ENCODE results near the gene NFATC1. TPM values are rescaled to one million over a fixed set of nuclear protein-coding genes. Genes with fewer than 3 reads are reported as not detected.
"Not testable (repeated sequence)": the region's sequence is repeated elsewhere in the genome, so short reads cannot be mapped to it uniquely, and the experiment has no call there.

The NFATC1 gene
- total and polyA plus RNA-seq, 5 donors from 2014 or later = 13.1 to 64.7 (median 19.8) TPM

DNA sequence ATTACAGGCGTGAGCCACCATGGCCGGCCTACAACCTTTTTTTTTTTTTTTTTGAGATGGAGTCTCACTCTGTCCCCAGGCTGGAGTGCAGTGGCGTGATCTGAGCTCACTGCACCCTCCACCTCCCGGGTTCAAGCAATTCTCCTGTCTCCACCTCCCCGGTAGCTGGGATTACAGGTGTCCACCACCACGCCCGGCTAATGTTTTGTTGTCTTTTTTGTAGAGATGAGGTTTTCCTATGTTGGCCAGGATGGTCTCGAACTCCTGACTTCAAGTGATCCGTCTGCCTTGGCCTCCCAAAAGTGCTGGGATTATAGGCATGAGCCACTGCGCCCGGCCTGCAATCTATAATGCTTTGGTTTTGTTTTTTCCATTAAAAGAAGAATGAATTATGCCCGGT, 19.1 kb upstream of the NFATC1 start:
- not testable (repeated sequence) for H3K4me3 ChIP-seq (ENCODE audit: low read depth, low read length); H3K4me1 ChIP-seq (ENCODE audit: control insufficient read depth, insufficient read depth, low read length, poor library complexity, severe bottlenecking); H3K9me3 ChIP-seq (ENCODE audit: control insufficient read depth in 2 of 2, low read length in 2 of 2); H3K27me3 ChIP-seq (ENCODE audit: control insufficient read depth, insufficient read depth, low read length); ATAC-seq (ENCODE audit: low read depth in 2 of 2); H3K4me3 Mint-ChIP-seq; DNase-seq; H3K27me3 Mint-ChIP-seq; H3K9me3 Mint-ChIP-seq; H3K27ac ChIP-seq (ENCODE audit: insufficient read depth, low read length, poor library complexity, severe bottlenecking); H3K27ac Mint-ChIP-seq
- peaks cover 4 to 14% (median 8%) of the 10 kb centered on the region in 4 donors for H3K4me1 Mint-ChIP-seq
- H3K36me3 Mint-ChIP-seq = peaks cover 16% of the 10 kb centered on the region
- H3K36me3 ChIP-seq (ENCODE audit: control insufficient read depth, insufficient read depth, low read length) = peaks cover 21% of the 10 kb centered on the region

DNA sequence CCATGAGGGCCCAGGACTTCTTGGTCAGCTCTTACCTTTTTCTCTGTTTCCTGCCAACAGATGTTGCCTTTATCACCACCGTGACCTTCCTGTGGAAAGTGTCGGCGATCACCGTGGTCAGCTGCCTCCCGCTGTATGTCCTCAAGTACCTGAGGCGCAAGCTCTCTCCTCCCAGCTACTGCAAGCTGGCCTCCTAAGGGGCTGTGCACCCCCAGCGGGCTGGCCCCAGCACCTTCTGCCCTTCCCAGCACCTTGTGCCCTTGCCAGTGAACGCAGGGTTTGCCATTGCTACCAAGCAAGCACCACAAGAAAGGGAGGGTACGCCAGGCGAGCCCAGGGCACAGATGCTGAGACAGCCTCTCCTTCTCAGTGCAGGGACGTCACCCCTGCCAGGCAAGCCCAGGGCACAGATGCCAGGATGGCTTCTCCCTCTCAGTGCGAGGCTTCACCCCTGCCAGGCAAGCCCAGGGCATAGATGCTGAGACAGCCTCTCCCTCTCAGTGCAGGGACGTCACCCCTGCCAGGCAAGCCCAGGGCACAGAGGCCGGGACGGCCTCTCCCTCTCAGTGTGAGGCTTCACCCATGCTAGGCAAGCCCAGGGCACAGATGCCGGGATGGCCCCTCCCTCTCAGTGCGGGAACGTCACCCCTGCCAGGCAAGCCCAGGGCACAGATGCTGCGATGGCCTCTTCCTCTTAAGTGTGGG, 18.4 kb upstream of the NFATC1 start:
- Histone ChIP-seq H3K4me3 (ENCODE audit: low read depth, low read length) (no peak overlapping the region), H3K4me1 (ENCODE audit: control insufficient read depth, insufficient read depth, low read length, poor library complexity, severe bottlenecking) (peaks cover 7% of the 10 kb centered on the region), H3K9me3 (ENCODE audit: control insufficient read depth in 2 of 2, low read length in 2 of 2) (no peaks in the 10 kb centered on the region), H3K27ac (ENCODE audit: insufficient read depth, low read length, poor library complexity, severe bottlenecking) (no peak overlapping the region), H3K27me3 (ENCODE audit: control insufficient read depth, insufficient read depth, low read length) (no peaks in the 10 kb centered on the region), H3K36me3 (ENCODE audit: control insufficient read depth, insufficient read depth, low read length) (peaks cover 21% of the 10 kb centered on the region)
- Mint-ChIP-seq H3K27ac (no peak overlapping the region), H3K4me1 (peaks cover 4 to 11% (median 7%) of the 10 kb centered on the region in 4 donors), H3K4me3 (no peak overlapping the region), H3K9me3 (peaks cover 0 to 1% (median 0%) of the 10 kb centered on the region in 7 donors), H3K27me3 (no peaks in the 10 kb centered on the region), H3K36me3 (peaks cover 14% of the 10 kb centered on the region)
- no peak for DNase-seq
- ATAC-seq (ENCODE audit: low read depth in 2 of 2) = no peak

DNA sequence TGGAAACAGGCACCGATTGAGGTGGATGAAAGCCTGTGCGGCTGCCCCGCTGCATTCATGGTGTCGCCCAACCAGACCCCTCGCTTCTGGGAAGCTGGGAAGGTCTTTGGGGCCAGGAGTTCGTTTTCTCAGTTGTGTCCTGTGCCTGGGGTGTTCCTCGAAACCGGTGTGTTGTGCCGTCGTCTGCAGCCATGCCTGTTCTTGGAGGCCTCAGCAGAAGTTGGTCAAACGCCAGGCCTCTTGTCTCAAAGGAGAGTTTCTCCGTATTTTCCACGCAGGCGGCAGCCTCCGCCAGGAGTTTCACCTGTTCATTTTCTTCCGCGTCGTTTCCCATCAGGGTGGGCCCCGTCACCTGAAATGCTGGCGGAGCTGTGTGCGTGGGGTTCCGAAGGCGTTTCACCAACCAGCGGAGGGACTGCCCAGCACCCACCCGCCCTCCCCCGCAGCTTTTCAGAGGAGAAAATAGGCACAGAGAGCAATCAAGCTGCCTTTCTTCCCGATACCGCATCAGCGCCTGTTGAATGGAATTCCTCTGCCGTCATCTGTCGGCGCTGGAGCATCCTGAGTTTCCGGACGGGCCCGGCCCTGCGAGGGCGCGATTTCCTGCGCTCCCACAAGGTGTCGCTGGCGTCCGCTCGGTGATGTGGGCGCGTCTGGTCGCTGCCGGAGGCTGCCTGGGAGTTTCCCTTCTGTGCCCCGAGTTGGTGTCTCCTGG, 17.0 kb upstream of the NFATC1 start:
- H3K27ac Mint-ChIP-seq = peak overlapping the region in 2 of 3 donors; percentile 47 to 67
- ATAC-seq (ENCODE audit: low read depth in 2 of 2) = peak; percentile 82
- H3K4me1 ChIP-seq (ENCODE audit: control insufficient read depth, insufficient read depth, low read length, poor library complexity, severe bottlenecking) = peaks cover 7% of the 10 kb centered on the region
- peaks cover 20% of the 10 kb centered on the region for H3K36me3 ChIP-seq (ENCODE audit: control insufficient read depth, insufficient read depth, low read length)
- peak; percentile 72 to 78 (median 74) for DNase-seq
- peak overlapping the region; percentile 53 for H3K27ac ChIP-seq (ENCODE audit: insufficient read depth, low read length, poor library complexity, severe bottlenecking)
- H3K4me3 Mint-ChIP-seq = peak overlapping the region in 1 of 4 donors; percentile 47
- no peak overlapping the region for H3K4me3 ChIP-seq (ENCODE audit: low read depth, low read length)
- H3K9me3 ChIP-seq (ENCODE audit: control insufficient read depth in 2 of 2, low read length in 2 of 2) = no peaks in the 10 kb centered on the region
- H3K27me3 ChIP-seq (ENCODE audit: control insufficient read depth, insufficient read depth, low read length) = no peaks in the 10 kb centered on the region
- H3K27me3 Mint-ChIP-seq = peaks cover 4% of the 10 kb centered on the region
- H3K9me3 Mint-ChIP-seq = peaks cover 0 to 1% (median 0%) of the 10 kb centered on the region in 7 donors
- peaks cover 4 to 11% (median 7%) of the 10 kb centered on the region in 4 donors for H3K4me1 Mint-ChIP-seq
- H3K36me3 Mint-ChIP-seq = peaks cover 14% of the 10 kb centered on the region

DNA sequence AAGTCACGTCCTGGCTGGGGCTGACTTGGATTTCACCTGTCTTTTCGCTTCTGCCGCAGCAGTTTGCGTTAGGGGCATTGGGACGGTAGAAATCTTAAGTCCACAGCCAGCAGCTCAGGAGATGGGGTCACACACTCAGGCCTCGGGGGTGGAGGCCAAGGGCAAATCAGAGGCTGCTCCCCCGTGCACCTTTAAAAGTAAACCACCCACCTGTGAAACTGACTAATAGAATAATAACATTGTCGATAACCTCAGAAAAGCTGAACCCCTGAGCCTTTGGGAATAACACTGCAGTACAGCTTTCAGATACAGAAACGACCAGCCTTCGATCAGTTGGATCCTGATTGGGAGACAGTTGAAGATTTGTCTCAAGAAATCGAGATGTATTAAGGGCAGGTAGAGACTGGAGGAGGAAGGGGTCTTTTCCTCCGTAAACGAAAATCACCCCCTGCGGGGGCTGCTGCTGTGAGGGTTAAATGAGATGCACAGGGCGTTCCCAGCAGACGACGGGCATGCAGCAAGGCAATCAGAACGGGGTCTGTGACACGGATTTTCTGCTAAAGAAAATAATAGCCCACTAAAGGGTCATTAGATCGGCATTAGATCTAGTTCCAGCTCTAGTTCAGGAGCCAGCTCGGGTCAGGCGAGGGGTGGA, 16.4 kb upstream of the NFATC1 start:
- peaks cover 7% of the 10 kb centered on the region for H3K4me1 ChIP-seq (ENCODE audit: control insufficient read depth, insufficient read depth, low read length, poor library complexity, severe bottlenecking)
- H3K36me3 Mint-ChIP-seq = peaks cover 14% of the 10 kb centered on the region
- ATAC-seq (ENCODE audit: low read depth in 2 of 2) (no peak), DNase-seq (no peak)
- no peak overlapping the region for H3K4me3 Mint-ChIP-seq
- H3K4me1 Mint-ChIP-seq = peaks cover 0 to 13% (median 7%) of the 10 kb centered on the region in 4 donors
- H3K9me3 ChIP-seq (ENCODE audit: control insufficient read depth in 2 of 2, low read length in 2 of 2) = no peaks in the 10 kb centered on the region
- H3K27me3 Mint-ChIP-seq = peaks cover 4% of the 10 kb centered on the region
- H3K27ac Mint-ChIP-seq = peak overlapping the region in 2 of 3 donors; percentile 47 to 67
- peaks cover 0 to 1% (median 0%) of the 10 kb centered on the region in 7 donors for H3K9me3 Mint-ChIP-seq
- H3K4me3 ChIP-seq (ENCODE audit: low read depth, low read length) = no peak overlapping the region
- H3K27ac ChIP-seq (ENCODE audit: insufficient read depth, low read length, poor library complexity, severe bottlenecking) = peak overlapping the region; percentile 53
- peaks cover 17% of the 10 kb centered on the region for H3K36me3 ChIP-seq (ENCODE audit: control insufficient read depth, insufficient read depth, low read length)
- H3K27me3 ChIP-seq (ENCODE audit: control insufficient read depth, insufficient read depth, low read length) = no peaks in the 10 kb centered on the region

DNA sequence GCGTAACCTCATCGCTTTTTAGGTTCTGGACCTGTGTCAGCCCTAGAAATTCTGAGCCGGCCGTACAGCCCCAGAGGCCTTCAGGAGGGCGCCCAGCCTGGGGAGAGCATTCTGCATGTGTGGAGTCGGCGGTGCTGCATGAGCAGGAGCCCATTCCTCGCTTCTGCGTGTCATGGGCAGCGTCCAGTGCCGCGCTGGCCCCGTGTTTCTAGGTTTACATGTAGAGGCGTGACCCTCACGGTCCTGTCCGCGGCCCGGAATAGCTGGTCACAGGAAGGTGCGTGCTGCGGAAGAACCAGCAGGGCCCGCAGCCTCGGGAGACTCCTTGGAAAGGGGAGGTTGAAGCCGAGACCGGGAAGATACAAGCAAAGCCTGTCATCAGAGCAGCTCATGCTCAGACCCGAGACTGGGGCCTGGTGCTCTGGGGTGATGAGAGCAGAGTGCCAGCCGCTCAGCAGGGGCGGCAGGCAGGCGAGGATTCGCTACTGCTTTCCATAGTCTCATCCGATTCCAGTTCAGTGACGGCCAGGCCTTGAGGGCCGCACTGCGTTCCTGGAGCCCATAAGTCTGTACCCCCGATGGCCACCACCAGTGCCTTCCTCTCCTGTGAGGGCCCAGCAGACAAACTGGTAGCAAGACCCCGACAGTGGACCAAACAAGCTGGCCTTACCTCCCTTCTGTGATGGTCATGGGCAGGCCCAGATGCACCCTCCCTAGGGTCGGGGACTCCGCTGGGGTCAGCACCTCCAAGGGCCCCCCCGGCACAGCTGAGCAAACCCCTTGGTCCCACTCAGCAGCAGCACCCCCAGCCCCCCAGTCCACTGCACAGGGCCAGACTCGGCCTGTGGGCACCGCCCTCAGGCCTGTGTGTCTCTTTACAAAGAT, 15.6 kb upstream of the NFATC1 start:
- Histone ChIP-seq H3K4me1 (ENCODE audit: control insufficient read depth, insufficient read depth, low read length, poor library complexity, severe bottlenecking) (peaks cover 7% of the 10 kb centered on the region), H3K36me3 (ENCODE audit: control insufficient read depth, insufficient read depth, low read length) (peaks cover 10% of the 10 kb centered on the region), H3K4me3 (ENCODE audit: low read depth, low read length) (no peak overlapping the region), H3K9me3 (ENCODE audit: control insufficient read depth in 2 of 2, low read length in 2 of 2) (no peaks in the 10 kb centered on the region), H3K27me3 (ENCODE audit: control insufficient read depth, insufficient read depth, low read length) (no peaks in the 10 kb centered on the region), H3K27ac (ENCODE audit: insufficient read depth, low read length, poor library complexity, severe bottlenecking) (no peak overlapping the region)
- Mint-ChIP-seq H3K4me1 (peaks cover 0 to 15% (median 7%) of the 10 kb centered on the region in 4 donors), H3K27me3 (peaks cover 4% of the 10 kb centered on the region), H3K9me3 (peaks cover 0 to 1% (median 0%) of the 10 kb centered on the region in 7 donors), H3K36me3 (peaks cover 14% of the 10 kb centered on the region), H3K4me3 (no peak overlapping the region), H3K27ac (no peak overlapping the region)
- no peak for ATAC-seq (ENCODE audit: low read depth in 2 of 2)
- no peak for DNase-seq

DNA sequence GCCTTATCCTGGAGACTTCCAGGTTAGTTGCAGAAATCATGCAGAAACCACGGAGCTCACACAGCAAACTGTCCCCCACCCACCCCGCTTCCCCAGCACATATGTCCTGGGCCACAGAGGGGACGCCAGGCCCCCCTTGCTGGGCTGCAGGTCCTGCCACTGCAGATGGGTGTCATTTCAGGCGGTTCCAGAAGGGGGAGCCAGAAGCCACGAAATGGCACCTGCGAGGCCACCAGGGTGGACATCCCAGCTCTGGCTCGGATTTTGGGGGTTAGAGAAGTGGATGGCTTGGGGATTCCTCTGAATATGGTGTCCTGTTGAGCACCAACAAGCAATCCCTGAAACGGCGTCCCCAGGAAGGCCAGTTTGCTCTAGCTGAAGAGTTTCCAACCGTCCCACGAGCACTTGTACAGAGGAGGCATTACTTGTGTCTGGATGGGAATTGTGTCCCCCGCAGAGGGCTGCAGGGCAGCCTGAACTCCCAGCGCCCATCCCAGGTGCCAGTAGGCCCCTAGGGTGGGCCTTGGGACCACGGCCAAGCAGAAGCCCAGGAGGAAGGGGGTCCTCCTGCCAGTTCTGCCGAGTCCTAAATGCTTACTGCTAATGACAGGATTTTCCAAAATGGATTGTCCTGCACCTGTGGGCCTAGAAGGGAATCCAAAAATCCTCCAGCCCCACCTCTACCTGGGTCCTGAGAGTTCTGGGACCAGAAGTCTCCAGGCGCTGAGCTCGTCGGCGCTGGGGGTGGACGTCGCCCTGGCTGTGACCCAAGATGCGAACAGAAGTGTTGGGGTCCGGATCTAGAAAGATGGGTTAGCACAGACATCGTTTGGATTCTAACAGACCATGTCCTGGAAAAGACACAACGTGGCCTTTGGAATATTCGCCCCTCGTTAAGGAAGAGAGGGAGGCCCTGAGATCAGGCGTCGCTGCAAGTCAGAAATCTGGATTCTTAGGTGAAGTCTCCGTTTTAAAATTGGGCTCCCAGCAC, 14.6 kb upstream of the NFATC1 start:
- peaks cover 9% of the 10 kb centered on the region for H3K36me3 Mint-ChIP-seq
- peak; percentile 54 to 60 (median 56) for DNase-seq

More for the DNA sequence above, 14.6 kb upstream of the NFATC1 start:
- H3K27ac Mint-ChIP-seq = no peak overlapping the region
- Histone ChIP-seq H3K27me3 (ENCODE audit: control insufficient read depth, insufficient read depth, low read length) (no peaks in the 10 kb centered on the region), H3K4me1 (ENCODE audit: control insufficient read depth, insufficient read depth, low read length, poor library complexity, severe bottlenecking) (peaks cover 7% of the 10 kb centered on the region), H3K9me3 (ENCODE audit: control insufficient read depth in 2 of 2, low read length in 2 of 2) (no peaks in the 10 kb centered on the region), H3K27ac (ENCODE audit: insufficient read depth, low read length, poor library complexity, severe bottlenecking) (no peak overlapping the region), H3K4me3 (ENCODE audit: low read depth, low read length) (no peak overlapping the region), H3K36me3 (ENCODE audit: control insufficient read depth, insufficient read depth, low read length) (peaks cover 10% of the 10 kb centered on the region)
- peak overlapping the region in 1 of 4 donors; percentile 15 for H3K4me3 Mint-ChIP-seq
- H3K9me3 Mint-ChIP-seq = peaks cover 0 to 1% (median 0%) of the 10 kb centered on the region in 7 donors
- H3K4me1 Mint-ChIP-seq = peaks cover 0 to 15% (median 7%) of the 10 kb centered on the region in 4 donors
- ATAC-seq (ENCODE audit: low read depth in 2 of 2) = peak; percentile 30 to 38
- H3K27me3 Mint-ChIP-seq = peaks cover 4% of the 10 kb centered on the region
